Cardiac septum (tissue), 1 donor: ENCODE measurements around the gene UBE4B. TPM values are rescaled to one million over a fixed set of nuclear protein-coding genes. Genes with fewer than 3 reads are reported as not detected.
A peak's percentile ranks its signal among the peaks of the same experiment; 100 is the strongest.

Experiments used
- DNase-seq: peaks from one replicate; pipeline ENCODE4 v3.0.0-alpha.2; 2020; ENCODE audit warnings: low spot score
- intact Hi-C: fragments of 100-400 bp; cut with DNase I; formaldehyde crosslinking; loops from one replicate; pipeline ENCODE4 v1.14.0; 2022
- total RNA-seq: library from RNA; stranded (reverse); fragmentation: NEBNext Ultra II Directional; extraction: Animal tissue kit (Norgen Biotek cat#: 25700); gene quantifications from one replicate; pipeline ENCODE4 v1.2.1, GENCODE V29; 2021
- donor health status: DM: no; HTN: no; CAD: no.

UBE4B gene
- total RNA-seq, 1 donor from 2014 or later, result 62.1 TPM

DNA sequence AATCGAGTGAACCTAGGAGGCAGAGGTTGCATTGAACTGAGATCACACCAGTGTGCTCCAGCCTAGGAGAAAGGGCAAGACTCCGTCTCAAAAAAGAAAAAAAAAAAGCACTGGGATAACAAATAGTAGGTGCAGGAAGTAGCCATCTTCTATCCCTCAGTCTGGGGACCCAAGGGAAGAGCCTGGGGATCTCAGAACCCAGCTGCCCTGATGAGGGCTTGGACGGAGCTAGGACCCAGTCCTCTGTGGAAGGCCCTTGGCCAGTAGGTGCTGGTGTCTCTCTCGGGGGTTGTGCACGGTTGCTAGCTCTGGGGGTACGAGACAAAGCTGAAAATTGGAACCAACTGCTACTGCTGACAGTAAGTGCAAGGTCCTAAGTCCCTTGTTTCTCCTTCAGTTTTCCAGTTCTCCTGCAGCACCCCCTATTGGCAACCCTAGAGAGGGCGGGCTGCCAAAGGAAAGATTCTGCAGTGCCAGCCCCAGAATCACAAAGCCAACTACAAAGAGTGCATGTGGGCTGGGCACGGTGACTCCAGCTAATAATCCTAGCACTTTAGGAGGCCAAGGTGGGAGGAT, 120.0 kb downstream of the UBE4B start:
- intact Hi-C loops, result loop anchor here (5.0 kb wide), 3 partner anchors 60 to 275 kb away; partner anchors contain the start of genes KIF1B, LZIC and NMNAT1
- DNase-seq, result no peak

DNA sequence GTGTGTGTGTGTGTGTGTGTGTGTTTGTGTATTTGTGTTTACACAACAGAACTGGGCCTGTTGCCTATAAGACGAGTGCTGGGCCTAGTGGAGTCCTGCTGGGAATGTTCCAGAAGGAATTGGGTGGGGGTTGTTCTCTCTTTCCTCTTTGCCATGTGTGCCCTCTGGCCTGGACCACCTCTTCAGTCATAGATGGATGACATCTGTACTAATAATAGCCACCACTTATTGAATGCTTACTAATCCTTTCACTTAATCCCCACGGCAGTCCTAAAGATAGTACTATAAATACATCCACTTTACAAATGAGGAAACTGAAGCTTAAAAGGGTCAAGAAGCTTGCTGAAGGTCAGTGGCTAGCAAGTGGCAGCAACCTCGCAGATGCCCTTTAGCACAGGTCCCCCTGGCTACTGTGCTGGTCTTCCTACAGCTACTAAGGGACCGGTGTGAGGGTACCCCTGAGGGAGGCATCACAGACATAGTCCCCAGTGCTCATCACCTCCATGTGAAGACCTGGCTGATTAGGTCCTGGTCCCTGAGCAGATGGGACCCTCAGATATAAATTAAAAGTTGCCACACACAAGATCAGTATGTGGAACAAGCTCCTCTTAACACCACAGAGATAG, 122.4 kb downstream of the UBE4B start:
- intact Hi-C loops, result no loop called here
- DNase-seq, result no peak

DNA sequence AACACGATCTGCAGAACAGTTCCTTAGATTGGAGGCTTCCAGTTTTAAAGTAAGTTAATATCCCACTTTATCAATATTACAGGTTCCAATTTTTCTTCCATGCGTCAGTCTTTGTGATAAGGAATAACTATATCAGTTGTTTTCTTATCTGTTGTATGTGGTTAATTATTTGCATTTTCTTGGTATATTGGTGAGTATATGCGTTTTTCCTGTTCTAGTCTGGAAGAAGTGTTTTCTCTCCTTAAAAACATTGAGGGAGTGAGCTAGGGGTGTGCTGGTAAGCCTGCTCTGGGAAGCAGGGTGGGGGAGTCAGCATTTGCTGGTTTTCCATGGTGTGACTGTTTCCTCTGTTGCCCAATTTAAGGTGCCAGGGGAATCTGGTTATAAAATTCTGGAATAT, 127.4 kb downstream of the UBE4B start:
- DNase-seq, result no peak
- intact Hi-C loops, result no loop called here

DNA sequence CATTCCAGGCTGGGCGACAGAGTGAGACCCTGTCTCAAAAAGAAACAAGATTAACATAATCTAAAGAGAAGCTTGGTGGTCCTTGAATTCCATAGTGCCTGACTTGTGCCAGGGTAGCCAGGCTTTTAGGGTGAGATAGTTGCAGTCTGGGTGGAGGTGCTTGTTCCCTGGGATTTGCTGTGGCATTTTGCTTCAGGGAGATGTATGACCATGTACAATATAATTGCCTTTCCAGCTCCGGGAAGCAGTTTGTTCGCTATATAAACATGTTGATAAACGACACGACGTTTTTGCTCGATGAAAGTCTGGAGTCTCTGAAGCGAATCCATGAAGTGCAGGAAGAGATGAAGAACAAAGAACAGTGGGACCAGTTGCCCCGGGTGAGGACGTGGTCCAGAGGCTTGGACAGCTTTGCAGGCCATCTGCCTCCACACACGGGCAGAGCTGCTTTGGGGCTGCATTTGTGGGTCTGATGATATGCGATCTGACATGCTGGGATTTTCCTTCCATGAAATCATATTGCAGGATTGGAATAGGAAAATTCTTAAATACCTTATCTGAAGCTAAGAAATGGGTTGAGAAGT, 128.2 kb downstream of the UBE4B start:
- intact Hi-C loops, result no loop called here

DNA sequence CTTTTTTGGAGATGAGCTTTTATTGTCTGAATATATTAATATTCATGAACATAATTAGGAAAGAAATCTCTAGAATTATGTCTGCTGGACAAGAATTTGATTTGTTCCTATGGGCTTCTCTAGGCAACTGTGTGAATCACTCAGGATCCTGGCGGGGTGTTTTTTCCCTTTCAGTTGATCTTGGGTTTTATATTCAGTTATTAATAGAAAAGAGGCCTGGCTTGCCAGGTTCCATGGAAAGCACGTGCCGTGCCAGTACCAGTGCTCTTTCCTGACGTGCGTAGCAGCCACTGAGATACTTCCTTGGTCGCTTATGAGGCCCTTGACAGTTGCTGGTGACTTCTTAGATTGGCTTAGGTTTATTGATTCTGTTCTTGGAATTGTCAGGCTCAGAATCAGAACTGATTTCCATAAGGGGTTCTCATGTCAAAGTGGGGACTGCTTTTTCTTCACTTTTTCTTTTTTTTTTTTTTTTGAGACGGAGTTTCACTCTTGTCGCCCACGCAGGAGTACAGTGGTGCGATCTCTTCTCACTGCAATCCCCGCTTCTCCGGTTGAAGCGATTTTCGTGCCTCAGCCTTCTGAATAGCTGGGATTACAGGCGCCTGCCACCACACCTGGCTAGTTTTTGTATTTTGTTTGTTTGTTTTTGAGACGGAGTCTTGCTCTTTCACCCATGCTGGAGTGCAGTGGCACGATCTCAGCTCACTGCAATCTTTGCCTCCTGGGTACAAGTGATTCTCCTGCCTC, 129.0 kb downstream of the UBE4B start:
- intact Hi-C loops, result no loop called here
- DNase-seq, result no peak

More for the DNA sequence above, 128.2 kb downstream of the UBE4B start:
- no peak for DNase-seq

DNA sequence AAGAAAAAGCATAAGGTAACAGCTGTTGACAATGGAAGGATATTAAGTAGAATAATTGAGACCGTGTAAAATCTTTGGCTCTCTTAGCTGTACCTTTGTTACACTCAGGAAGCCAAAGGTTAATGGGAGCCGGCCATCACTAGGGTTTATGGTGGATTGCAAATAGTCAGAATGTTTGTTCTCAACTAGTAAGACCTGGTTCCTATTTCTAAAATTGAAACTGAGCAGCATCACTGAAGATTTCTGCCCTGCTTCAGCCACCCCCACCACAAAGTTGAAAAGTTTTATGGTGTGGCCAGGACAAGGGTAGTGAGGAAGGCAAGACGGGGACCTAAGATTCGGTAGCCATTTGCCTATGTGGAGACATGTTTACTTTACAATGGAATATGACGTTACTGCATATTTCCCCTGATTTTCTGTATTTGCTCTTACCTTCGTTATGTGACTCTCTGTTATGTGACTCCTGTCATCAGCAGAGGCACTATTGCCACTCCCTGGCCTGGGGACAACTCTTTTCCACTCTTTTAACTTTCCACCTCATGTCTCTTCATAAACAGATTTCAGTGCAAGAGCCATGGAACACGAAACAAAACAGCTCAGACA, 136.3 kb downstream of the UBE4B start:
- intact Hi-C loops, result no loop called here
- DNase-seq, result no peak

DNA sequence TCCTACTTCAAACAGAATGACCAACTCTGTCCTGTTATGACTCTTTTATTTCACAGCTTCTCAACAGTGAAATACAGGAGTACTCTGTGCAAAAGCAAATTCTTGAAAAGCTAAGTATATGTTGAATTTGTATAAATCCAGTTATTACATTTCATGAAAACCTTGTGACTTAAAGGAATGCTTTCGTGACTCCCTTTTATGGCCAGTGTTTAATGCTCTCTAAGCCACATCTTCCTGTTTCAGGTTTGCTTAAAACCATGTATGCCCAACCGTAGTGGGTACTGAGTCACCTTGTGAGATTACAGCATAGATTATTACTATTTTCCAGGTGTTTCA, 137.4 kb downstream of the UBE4B start:
- DNase-seq, result no peak
- intact Hi-C loops, result no loop called here

DNA sequence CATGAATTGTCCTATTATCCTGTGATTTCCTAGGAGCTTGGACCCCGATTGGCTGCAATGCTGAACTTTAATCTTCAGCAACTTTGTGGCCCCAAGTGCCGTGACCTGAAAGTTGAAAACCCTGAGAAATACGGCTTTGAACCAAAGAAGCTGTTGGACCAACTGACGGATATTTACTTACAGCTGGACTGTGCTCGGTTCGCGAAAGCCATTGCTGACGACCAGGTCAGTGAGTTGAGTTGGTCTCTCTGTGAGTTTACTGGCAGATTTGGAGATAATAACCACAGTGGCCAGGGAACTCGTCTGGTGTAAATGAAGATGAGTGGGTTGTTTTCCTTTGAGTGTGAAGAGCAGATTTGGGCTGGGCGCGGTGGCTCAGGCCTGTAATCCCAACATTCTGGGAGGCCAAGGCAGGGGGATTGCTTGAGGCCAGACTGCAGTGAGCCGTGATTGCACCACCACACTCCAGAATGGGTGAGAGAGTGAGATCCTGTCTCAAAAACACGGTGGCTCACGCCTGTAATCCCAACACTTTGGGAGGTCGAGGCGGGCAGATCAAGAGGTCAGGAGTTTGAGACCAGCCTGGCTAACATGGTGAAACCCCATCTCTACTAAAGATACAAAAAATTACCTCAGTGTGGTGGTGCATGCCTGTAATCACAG, 138.5 kb downstream of the UBE4B start:
- intact Hi-C loops, result no loop called here
- peak; percentile 49 for DNase-seq

DNA sequence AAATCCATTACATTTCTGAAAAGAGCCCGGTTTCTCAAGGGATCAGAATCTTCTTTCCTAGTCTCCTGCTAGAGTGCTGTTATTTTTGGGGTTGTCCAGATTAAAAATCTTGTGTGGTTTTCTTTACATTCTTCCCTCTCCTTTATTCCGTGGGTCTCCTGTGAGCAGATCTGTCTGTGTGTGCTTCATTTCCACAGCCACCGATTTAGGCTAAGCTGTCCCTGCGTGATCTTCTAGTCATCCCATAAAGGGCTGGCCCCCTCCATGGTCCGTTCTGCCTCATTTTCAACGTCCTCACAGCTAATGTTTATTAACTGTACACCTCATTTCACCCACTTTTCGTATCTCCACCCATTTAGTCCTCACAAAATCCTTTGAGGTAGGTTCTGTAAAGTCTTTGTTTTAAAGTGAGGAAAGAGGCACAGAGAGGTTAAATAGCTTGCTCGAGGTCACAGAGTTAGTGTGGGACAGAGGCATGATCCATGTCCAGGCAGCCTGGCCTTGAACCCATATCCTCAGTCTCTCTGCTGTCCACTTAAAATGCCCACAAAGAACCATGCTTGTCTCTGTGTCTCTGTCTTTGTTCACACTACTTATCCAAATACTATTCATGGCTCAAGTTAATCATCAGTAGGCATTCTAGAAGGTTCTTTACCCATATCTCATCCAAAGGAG, 139.4 kb downstream of the UBE4B start:
- intact Hi-C loops, result no loop called here
- DNase-seq, result peak; percentile 26

DNA sequence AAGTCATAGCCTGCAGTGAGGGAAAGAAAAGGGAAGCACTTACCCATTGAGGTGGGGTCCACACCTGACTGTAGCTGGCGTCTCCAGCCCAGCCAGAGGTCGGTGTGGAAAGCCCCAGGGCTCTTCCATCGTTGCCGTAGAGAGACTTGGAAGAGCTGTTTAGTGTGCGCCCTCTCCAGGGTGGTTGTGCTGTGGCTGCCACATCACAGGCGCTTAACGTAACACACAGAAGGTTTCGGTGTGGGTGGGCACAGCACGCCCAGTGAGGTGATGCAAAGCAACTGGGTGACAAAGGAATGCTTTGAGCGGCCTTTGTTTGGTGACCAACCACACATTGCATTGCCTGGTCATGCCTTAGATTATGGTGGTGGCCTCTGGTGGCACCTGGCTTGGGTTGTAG, 140.8 kb downstream of the UBE4B start:
- DNase-seq, result peak; percentile 59
- intact Hi-C loops, result no loop called here

DNA sequence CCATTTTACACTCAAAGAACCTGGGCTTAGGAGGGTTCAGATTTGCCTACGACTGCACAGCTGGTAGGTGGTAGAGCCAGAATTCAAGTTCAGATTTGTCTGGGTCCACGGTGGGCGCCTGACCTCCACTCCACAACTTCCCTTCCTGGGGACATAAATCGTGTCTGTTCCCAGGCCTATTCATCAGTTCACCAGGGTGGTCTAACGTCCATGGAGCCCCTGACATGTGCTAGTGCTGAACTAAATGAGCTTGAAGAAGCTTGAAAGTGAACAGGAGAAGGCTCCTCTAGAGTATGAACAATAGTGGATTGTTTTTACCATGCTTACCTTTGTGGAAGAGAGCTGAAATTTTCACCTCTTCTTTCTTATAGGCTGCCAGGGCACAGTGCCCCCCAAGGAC, 145.1 kb downstream of the UBE4B start:
- intact Hi-C loops, result no loop called here
- no peak for DNase-seq

DNA sequence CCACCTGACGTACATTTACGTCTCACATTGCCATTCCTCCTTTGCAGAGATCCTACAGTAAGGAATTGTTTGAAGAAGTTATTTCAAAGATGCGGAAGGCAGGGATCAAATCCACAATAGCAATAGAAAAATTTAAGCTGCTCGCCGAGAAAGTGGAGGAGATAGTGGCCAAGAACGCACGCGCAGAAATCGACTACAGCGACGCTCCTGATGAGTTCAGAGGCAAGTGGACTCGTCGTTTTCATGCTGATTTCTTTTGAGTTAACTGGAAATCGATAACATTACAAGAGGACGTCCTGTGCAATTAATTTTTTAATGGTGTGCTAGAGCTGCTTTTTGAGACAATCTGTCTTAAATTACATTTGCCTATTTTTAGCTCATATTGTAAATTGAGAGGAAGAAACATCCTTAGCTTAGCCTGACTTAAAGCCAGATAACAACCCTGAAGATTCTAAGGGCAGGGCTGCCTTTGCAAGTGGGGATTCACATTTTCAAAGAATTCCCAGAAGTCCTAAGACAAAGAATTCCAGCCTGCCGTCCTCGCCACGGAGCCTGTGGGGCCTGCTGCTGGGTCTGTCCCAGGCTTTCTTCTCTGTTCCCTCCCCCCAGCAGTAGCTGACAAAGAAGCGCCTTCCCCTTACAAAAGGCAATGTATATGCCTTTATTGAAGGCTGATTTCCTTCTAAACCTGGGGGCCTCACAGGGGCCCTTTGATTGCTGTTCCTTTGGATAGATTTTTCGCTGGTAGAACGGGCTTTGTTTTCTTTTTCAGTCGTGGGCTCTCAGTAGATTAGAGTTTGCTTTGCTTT, 146.0 kb downstream of the UBE4B start:
- DNase-seq, result no peak
- intact Hi-C loops, result no loop called here

DNA sequence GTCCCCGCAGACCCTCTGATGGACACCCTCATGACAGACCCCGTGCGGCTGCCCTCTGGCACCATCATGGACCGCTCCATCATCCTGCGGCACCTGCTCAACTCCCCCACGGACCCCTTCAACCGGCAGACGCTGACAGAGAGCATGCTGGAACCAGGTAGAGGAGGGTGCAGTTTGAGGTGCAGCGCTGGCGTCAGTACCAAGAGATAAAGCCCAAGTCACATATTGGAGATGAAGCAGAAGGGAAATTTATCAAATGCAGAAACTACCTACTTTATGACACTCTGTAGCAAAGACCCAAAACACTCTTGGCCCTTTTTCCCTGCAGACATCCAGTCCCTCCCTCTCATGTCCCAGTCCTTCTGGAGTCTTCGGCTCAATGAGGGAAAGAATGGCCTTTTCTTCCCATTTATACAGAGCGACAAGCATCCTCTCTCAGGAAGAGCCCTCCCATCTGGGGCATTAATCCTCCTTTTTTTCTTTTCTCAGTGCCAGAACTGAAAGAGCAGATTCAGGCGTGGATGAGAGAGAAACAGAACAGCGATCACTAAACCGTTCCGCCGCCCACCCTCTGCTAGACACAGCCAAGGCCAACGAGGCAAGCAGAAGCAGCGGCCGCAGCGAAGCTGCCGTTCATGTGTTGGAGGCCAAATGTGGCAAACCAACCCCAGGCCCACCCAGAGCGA, 146.8 kb downstream of the UBE4B start:
- intact Hi-C loops, result no loop called here

DNA sequence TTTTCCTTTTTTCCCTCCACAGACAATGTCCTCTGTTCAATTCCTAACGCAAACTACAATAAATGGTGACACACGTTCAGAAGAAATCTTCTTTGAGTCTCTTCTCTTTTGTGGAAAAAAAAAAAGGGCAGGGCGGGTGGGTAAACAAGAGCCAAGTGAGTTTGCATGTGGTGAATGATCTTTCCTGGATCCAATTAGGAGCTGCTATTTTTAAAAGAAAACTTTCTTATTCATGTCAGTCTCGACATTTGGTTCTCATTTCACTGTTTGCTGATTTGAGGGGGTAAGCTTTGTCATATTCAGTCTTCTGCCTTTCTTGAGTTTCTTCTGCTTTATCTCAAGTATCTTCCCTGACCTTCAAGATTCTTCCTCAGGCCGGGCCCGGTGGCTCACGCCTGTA, 148.4 kb downstream of the UBE4B start:
- no peak for DNase-seq
- intact Hi-C loops, result no loop called here

More for the DNA sequence above, 146.8 kb downstream of the UBE4B start:
- DNase-seq, result no peak

DNA sequence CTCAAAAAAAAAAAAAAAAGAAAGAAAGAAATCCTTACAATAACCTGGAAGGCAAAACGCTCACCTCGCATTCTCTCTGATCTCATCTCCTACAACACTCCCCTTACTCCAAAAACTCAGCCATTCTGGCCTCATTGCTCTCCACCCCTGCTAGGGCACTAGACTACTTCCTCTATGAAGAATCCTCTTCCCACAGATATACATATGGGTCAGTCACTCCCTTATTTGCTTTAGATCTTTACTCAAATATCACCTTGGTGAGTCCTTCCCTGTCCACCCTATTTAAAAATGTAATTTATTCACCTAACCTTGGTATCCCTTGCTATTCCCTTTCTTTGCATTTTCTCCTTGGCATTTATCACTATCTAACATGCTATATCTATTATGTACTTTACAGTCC, 153.0 kb downstream of the UBE4B start:
- DNase-seq, result no peak
- intact Hi-C loops, result no loop called here

DNA sequence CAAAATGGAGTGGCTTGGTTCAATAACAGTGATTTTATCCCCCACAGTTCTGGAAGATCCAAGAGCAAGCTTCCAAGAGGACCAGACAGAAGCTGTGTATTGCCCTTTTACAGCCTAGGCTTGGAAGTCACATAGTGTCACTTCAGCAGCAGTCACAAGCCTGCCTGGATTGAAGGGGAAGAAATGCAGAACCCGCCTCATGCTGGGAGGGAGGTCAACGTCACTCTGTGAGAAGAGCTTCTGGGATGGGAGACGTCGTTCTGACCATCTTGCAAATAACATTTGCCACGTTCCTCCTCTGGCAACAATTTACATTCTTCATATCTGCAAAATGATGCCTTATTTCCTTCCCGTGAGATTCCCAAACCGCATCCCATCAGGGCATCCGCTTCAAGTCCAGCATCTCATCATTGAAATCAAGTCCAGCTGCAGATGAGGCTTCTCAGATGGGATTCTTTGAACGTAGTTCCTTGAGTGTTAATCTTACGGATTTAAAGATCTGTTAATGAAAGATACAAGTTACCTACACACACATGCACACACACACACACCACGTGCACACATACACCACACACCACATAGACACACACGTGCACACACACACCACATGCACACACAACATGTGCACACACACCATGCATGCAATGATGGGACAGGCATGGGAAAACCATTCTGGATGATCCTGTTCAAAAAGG, 153.7 kb downstream of the UBE4B start:
- intact Hi-C loops, result no loop called here
- DNase-seq, result no peak

DNA sequence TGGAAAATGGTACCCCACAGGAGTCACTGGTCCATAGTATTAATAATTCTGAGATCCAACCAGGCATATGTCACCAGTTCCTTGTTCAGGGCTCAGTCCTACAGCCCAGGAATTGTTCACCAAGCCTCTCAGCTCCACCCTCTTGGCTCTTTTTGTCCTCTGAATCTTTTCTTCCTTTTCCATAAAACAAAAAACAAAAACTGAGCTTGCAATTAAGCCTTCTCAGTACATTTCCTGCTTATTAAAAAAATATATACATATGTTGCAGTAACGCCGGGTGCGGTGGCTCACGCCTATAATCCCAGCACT, 154.2 kb downstream of the UBE4B start:
- intact Hi-C loops, result no loop called here
- no peak for DNase-seq
